GM19438 (cell line): Measurements from ENCODE around the gene DNAJC19.
"Not testable (repeated sequence)": the region's sequence is repeated elsewhere in the genome, so short reads cannot be mapped to it uniquely, and the experiment has no call there.

Source experiments
- ATAC-seq: cut with Tn5 transposase; IDR thresholded peaks from one replicate; pipeline ENCODE4 v1.9.1; 2021; ENCODE audit warnings: low read depth; ENCODE audit not compliant: unreplicated experiment

DNAJC19 gene

GRCh38 chr3:180989291-180990163 lies at the start of gene DNAJC19:
DNAJC19 (minus strand) TSS chr3:180989736; CDS start chr3:180989602, 134 bp downstream.
- ATAC-seq, result peak; percentile 93

- ATAC-seq, result no peak
Observed at GRCh38 chr3:181030948-181031347, 41.4 kb upstream of the DNAJC19 start.

GRCh38 chr3:181025204-181025603 lies 35.7 kb upstream of the DNAJC19 start:
- no peak for ATAC-seq

GRCh38 chr3:181017690-181018089 lies 28.2 kb upstream of the DNAJC19 start:
- ATAC-seq, result no peak

- ATAC-seq, result no peak
Observed at GRCh38 chr3:181009225-181009624, 19.7 kb upstream of the DNAJC19 start.

- no peak for ATAC-seq
Observed at GRCh38 chr3:181008796-181009195, 19.3 kb upstream of the DNAJC19 start.

GRCh38 chr3:181007262-181007661 lies 17.7 kb upstream of the DNAJC19 start:
- ATAC-seq, result no peak

- no peak for ATAC-seq
Observed at GRCh38 chr3:181006541-181006940, 17.0 kb upstream of the DNAJC19 start.

GRCh38 chr3:181003469-181003868 lies 13.9 kb upstream of the DNAJC19 start:
- ATAC-seq, result not testable (repeated sequence)

- ATAC-seq, result not testable (repeated sequence)
Observed at GRCh38 chr3:181002331-181002730, 12.8 kb upstream of the DNAJC19 start.

GRCh38 chr3:180996415-180996932 lies 6.9 kb upstream of the DNAJC19 start:
- ATAC-seq, result no peak

GRCh38 chr3:180990505-180990904 lies 969 bp upstream of the DNAJC19 start:
- no peak for ATAC-seq

GRCh38 chr3:180987344-180987743 lies 2.2 kb downstream of the DNAJC19 start:
- ATAC-seq, result no peak

- ATAC-seq, result not testable (repeated sequence)
Observed at GRCh38 chr3:180986366-180986765, 3.2 kb downstream of the DNAJC19 start.

- ATAC-seq, result no peak
Observed at GRCh38 chr3:180983136-180983535, 6.4 kb downstream of the DNAJC19 start.

- ATAC-seq, result no peak
Observed at GRCh38 chr3:180981912-180982311, 7.6 kb downstream of the DNAJC19 start.

- ATAC-seq, result no peak
Observed at GRCh38 chr3:180980611-180981010, 8.9 kb downstream of the DNAJC19 start.

- no peak for ATAC-seq
Observed at GRCh38 chr3:180979961-180980360, 9.6 kb downstream of the DNAJC19 start.

GRCh38 chr3:180977498-180977897 lies 12.0 kb downstream of the DNAJC19 start:
- ATAC-seq, result no peak

GRCh38 chr3:180974286-180974685 lies 15.2 kb downstream of the DNAJC19 start:
- ATAC-seq, result no peak

- no peak for ATAC-seq
Observed at GRCh38 chr3:180973543-180973942, 16.0 kb downstream of the DNAJC19 start.

- no peak for ATAC-seq
Observed at GRCh38 chr3:180970931-180971330, 18.6 kb downstream of the DNAJC19 start.
